NOMO-1 treated with dmso at 0.1 percent for 144 hours (cell line): ENCODE measurements around the gene SLC8A3.

Experiments
- DNase-seq: peaks from one replicate; lab custom pipeline; 2025; ENCODE audit not compliant: unreplicated experiment; lab: John Stamatoyannopoulos, UW

Gene SLC8A3

DNA sequence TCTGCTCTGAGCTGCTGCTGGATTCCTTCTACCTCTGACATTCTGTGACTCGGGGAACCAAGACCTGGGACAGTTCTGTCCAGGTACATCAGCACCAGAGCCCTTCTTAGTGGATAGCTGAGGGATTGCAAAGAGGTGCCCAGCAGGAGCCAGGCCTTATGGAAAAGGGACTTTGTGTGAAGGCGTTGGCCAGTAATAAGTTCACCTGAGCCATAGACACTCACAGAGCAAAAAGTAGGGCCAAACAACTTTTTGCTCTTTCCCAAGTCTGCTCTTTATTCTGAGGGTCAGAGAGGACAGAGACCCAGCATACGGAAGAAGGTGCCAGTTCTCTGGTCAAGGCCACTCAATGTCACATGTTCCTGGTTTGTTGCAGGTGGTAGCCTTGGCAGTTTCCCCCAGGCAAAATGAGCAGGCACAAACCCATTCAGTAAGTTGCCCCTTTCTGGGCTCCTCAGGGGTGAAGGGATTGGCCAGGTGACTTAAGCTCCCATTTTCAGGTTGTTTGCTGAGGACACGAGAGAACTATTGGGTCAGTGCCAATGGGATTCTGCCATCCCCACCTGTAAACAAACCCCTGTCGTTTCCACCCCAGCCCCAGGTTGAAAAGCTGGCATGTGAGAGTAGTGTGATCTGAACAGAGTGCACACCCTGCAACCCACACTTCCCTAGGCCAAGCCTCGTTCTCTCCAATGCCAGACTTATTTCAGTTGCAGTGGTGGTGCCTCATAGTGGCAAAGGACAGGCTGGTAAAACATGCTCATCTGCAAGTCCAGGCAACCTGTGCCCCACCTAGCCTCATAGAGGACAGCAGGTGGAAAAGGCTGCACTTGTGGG lies 159.2 kb downstream of the SLC8A3 start:
- DNase-seq, result no peak

DNA sequence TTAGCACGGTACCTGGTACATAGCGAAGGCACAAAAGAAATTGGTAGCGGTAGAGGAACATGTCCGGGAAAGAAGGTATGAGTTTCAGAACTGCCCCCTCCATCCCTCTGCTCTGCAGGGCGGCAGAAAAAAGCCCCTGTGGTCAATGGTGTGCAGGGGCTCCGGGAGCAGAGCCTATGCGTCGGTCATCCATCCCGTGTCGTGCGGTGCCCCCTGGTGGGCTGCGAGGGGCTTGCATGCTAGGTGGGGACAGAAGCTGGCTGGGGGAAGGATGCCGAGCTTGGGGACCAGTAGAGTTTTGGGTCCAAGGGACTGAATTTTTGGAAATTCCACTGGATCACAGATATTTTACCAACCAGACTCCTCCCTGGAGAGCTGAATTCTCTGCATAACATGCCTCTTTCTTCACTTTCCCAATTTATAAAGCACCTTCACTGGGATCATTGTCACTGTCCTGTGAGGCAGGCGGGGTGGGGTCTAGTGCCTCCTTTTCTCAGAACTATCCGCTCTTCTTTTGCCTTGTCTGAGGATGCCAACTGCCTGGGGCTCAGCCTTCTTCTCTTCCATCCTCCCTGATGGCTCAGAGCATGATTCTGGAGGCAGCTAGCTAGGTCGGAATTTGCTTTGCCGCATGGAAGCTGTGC lies 160.8 kb downstream of the SLC8A3 start:
- no peak for DNase-seq

- DNase-seq, result no peak
Measured at GRCh38 chr14:70023871-70024270, 164.9 kb downstream of the SLC8A3 start.

- DNase-seq, result no peak
Measured at GRCh38 chr14:70022771-70023445, 165.8 kb downstream of the SLC8A3 start.

DNA sequence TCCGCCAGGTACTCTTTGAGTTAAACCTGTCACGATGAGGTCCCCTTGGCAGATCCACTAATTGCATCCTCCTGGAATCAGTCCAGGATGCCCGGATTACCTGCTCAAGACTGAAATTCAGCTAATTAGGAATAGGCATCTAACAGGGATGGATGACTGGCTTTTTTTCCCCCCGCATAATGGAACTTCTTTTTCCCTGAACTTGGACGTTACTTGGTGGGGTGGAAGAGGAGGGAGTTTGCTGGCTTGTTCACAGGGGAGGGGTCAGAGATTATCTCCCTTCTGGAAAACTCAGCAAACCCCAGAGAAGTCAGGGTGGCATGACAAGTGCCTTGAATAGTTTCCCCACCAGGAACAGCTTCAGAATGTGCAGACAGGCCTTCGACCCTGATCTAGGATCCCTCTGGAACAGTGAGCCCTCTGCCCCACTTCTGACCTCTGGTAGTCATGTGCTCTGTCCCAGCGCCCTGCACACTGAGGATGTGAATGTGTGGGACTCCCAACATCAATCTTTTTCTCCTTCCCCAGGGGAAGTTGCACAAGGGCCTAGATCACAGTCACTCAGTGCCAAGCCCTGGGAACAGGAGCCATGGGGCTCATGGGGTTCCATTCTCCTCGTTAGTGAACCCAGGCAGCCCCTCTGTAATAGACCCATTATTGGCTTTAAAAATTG lies 167.1 kb downstream of the SLC8A3 start:
- no peak for DNase-seq

DNA sequence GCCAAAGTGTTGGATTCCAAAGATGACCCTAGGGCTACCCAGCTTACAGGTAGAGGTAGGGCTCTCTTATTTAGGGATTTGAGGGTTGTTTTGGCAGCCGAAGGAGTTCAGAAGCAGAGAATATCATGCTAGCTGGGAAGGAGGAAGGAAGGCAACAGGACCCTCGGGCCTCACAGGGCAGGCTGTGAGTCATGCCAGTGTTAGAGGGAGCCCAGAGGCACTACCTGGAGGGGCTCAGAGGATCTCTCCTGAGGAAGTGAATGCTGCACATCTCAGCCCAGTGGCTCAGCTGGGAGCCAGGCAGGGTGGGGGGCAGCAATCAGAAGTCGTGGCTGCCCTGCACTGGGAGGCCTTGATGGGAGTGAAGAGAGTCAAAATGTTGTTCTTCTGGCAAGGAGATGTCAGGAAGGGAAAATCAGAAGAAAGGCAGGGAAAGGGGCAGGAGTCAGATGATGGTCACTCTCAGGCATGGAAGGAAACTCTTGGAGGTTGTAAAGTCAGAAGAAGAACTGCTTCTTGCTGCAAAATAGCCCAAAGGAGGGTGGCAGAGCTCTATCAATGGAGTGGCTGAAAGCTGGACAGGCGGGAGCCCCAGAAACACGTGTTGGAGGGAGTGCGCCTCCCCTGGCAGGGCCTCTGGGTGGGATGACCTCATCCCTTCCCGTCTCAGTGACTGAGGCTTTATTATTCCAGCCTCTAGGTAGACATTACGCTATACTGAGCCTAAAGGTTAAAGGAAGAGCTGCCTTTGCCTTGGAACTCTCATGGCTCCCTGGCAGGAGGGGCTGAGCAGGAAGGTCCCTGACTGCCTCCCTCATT lies 168.2 kb downstream of the SLC8A3 start:
- no peak for DNase-seq

- DNase-seq, result no peak
Measured at GRCh38 chr14:70019695-70020094, 169.1 kb downstream of the SLC8A3 start.

DNA sequence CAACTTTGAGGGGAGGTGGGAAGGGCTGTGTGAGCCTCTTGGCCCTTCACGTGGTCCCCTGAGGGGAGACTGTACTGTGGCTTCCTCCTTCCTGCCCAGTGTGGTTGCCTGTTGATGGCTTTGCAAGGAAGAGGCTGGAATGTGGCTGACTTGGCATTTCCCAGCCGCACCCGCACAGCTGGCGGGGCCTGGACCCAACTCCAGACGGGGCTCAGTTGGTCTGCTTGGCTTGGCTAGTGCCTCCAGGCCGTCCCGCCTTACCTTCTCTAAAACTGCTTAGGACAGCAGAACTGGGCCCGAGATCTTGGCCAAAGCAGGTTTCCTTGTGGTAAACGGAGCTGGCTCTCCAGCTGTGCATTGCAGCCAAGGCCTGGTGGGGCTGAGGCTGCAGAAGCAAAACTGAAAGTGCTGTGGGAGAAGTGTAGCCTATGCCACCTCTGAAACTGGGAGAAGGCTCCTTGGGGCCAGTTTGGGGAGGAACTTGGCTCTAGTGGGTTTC lies 170.0 kb downstream of the SLC8A3 start:
- peak; percentile 79 for DNase-seq

GRCh38 chr14:70018230-70018629 lies 170.5 kb downstream of the SLC8A3 start:
- DNase-seq, result no peak

DNA sequence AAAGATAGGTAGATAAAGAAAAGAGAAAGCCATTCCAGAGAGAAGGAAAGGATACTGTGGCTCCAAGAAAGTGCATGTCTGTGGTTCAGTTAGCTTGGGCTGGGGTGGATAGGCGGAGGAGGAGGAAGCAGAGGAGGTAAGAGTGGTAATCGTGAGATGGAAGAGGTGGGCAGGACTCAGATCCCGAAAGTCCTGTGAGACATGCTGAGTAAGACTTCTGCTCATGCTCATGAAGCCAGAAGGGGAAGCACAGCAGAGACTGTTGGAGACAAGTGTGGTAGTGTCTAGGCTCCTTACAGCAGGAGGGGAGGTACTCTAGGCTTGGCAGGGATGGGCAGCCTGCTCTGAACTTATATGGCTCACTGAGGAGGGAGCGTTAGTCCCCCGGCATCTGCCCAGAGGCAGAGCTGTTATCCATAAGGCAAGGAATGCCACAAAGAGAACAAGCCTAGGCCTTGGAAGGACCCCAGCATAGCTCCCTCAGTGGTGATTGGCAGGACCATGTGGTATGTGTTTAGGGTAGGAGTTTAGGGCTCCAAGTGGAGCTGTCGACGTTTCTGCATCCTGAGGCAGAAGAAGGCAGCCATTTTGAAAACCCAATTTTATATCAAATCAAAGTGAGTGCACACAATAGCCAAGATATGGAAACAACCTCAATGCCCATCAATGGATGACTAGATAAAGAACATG lies 174.2 kb downstream of the SLC8A3 start:
- DNase-seq, result no peak

GRCh38 chr14:70013271-70013873 lies 175.4 kb downstream of the SLC8A3 start:
- DNase-seq, result no peak

DNA sequence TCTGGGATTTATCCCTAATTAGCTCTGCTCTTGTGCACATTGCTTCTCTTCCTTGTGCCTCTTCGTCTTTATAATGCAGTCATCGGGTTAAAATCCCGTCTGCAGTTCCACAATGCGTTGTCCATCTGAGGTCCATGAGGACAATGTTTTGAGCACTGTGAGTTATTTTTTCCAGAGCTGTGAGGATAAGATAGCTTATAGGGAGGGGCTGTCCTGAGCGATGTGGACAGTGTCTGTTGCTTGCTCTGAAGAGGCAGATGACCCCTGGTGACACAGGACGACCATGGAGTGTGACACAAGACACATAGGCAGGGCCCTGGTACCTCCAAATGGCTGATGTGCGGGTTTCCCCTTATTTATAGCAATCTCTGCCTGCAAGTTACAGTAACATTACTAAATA lies 177.0 kb downstream of the SLC8A3 start:
- DNase-seq, result no peak

DNA sequence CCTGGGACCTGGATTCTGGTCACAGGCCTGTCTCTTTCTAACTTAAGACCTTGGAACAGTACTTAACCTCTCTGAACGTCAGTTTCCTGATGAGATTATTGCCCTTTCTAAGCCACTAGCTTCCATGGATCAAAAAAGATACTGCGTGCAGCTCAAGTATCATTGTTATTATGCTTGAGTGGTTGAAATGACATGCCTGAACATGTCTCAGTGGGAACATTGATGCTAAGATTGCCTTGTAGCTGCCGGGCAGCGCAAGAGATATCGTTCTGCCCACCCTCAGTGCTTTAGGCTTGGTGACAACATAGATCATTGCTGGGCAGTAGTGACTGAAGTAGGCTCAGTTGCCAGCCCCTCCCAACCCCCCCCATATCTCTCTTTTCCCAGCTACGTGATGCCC lies 177.7 kb downstream of the SLC8A3 start:
- no peak for DNase-seq

- DNase-seq, result no peak
Measured at GRCh38 chr14:70009961-70010360, 178.8 kb downstream of the SLC8A3 start.

- no peak for DNase-seq
Measured at GRCh38 chr14:70008284-70009262, 180.2 kb downstream of the SLC8A3 start.

- DNase-seq, result no peak
Measured at GRCh38 chr14:70006699-70007098, 182.1 kb downstream of the SLC8A3 start.

- DNase-seq, result no peak
Measured at GRCh38 chr14:70005281-70005805, 183.4 kb downstream of the SLC8A3 start.

- DNase-seq, result no peak
Measured at GRCh38 chr14:70004791-70005190, 184.0 kb downstream of the SLC8A3 start.
